ENCODE results near the gene ATG16L2. TPM values are rescaled to one million over a fixed set of nuclear protein-coding genes. Genes with fewer than 3 reads are reported as not detected.
A peak's percentile ranks its signal among the peaks of the same experiment; 100 is the strongest.

Gene ATG16L2
- total and polyA plus RNA-seq, 9 of the 15 experiments (the other 6 are each of a cell fraction or from before 2014, with no cell fraction given) = 0.18 to 11.2 (median 6.2) TPM

DNA sequence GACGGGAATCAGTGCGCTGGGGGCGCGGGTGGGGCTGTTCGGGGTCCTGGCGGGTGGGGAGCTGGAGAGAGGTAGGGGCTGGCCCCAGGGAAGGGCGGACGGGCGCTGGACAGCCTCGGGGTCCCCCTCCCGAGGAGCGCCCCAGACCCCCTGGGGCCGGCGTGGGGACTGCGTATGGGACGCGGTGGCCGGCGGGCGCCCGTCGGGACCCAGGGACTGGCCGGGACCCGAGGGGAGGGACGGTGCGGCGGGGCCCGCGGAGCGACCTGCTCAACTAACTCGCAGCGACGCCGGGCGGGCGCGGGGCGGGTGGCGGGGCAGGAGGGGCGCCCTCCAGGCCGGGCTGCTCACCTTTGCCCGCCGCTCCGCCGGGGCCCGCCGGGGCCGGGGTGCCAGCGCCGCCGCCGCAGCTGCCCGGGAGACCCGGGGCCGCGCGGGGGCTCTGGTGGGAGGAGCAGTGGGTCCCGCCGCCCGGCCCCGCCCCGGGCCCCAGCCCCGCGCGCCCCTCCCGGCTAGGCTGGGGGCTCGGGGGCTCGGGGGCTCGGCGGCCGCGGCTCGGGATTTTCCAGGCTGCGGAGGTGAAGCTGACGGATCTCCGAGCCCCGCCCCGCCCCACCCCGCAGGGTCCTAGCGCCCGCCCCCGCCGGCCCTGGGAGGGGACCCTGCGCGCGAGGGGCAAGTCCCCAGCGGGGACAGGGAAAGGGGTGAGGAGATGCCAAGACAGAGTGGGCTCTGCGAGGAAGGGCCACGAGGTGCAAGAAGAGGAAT is 32.7 kb upstream of the ATG16L2 start (continued):
- TF ChIP-seq, protein P1, sequence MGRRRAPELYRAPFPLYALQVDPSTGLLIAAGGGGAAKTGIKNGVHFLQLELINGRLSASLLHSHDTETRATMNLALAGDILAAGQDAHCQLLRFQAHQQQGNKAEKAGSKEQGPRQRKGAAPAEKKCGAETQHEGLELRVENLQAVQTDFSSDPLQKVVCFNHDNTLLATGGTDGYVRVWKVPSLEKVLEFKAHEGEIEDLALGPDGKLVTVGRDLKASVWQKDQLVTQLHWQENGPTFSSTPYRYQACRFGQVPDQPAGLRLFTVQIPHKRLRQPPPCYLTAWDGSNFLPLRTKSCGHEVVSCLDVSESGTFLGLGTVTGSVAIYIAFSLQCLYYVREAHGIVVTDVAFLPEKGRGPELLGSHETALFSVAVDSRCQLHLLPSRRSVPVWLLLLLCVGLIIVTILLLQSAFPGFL (CRISPR knock-in tag; IDR thresholded peaks at IDR 0.05) = no peak
- no peak for TF ChIP-seq ZNF583 (CRISPR knock-in tag; IDR thresholded peaks at IDR 0.05)
- TF ChIP-seq ZBTB7A (IDR thresholded peaks at IDR 0.05; ENCODE audit: borderline replicate concordance, control insufficient read depth, low read depth, low read length) = peak; percentile 75; the same call in 1 of the 2 replicates
- no peak for TF ChIP-seq ZBTB17 (CRISPR knock-in tag; IDR thresholded peaks at IDR 0.05)
- TF ChIP-seq, protein P2, sequence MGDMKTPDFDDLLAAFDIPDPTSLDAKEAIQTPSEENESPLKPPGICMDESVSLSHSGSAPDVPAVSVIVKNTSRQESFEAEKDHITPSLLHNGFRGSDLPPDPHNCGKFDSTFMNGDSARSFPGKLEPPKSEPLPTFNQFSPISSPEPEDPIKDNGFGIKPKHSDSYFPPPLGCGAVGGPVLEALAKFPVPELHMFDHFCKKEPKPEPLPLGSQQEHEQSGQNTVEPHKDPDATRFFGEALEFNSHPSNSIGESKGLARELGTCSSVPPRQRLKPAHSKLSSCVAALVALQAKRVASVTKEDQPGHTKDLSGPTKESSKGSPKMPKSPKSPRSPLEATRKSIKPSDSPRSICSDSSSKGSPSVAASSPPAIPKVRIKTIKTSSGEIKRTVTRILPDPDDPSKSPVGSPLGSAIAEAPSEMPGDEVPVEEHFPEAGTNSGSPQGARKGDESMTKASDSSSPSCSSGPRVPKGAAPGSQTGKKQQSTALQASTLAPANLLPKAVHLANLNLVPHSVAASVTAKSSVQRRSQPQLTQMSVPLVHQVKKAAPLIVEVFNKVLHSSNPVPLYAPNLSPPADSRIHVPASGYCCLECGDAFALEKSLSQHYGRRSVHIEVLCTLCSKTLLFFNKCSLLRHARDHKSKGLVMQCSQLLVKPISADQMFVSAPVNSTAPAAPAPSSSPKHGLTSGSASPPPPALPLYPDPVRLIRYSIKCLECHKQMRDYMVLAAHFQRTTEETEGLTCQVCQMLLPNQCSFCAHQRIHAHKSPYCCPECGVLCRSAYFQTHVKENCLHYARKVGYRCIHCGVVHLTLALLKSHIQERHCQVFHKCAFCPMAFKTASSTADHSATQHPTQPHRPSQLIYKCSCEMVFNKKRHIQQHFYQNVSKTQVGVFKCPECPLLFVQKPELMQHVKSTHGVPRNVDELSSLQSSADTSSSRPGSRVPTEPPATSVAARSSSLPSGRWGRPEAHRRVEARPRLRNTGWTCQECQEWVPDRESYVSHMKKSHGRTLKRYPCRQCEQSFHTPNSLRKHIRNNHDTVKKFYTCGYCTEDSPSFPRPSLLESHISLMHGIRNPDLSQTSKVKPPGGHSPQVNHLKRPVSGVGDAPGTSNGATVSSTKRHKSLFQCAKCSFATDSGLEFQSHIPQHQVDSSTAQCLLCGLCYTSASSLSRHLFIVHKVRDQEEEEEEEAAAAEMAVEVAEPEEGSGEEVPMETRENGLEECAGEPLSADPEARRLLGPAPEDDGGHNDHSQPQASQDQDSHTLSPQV (IDR thresholded peaks at IDR 0.05) = no peak
- no peak for TF ChIP-seq ZNF354B (CRISPR knock-in tag; IDR thresholded peaks at IDR 0.05)
- TF ChIP-seq BMI1 (IDR thresholded peaks at IDR 0.05; ENCODE audit: low read length) = no peak
- TF ChIP-seq, protein P3, sequence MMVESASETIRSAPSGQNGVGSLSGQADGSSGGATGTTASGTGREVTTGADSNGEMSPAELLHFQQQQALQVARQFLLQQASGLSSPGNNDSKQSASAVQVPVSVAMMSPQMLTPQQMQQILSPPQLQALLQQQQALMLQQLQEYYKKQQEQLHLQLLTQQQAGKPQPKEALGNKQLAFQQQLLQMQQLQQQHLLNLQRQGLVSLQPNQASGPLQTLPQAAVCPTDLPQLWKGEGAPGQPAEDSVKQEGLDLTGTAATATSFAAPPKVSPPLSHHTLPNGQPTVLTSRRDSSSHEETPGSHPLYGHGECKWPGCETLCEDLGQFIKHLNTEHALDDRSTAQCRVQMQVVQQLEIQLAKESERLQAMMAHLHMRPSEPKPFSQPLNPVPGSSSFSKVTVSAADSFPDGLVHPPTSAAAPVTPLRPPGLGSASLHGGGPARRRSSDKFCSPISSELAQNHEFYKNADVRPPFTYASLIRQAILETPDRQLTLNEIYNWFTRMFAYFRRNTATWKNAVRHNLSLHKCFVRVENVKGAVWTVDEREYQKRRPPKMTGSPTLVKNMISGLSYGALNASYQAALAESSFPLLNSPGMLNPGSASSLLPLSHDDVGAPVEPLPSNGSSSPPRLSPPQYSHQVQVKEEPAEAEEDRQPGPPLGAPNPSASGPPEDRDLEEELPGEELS (CRISPR knock-in tag; IDR thresholded peaks at IDR 0.05; ENCODE audit: borderline replicate concordance) = no peak
- TF ChIP-seq SETDB1 (IDR thresholded peaks at IDR 0.05; ENCODE audit: low read length) = no peak
- TF ChIP-seq, protein P4, sequence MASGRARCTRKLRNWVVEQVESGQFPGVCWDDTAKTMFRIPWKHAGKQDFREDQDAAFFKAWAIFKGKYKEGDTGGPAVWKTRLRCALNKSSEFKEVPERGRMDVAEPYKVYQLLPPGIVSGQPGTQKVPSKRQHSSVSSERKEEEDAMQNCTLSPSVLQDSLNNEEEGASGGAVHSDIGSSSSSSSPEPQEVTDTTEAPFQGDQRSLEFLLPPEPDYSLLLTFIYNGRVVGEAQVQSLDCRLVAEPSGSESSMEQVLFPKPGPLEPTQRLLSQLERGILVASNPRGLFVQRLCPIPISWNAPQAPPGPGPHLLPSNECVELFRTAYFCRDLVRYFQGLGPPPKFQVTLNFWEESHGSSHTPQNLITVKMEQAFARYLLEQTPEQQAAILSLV (tag; IDR thresholded peaks at IDR 0.05) = no peak
- no peak for TF ChIP-seq ZNF239 (CRISPR knock-in tag; IDR thresholded peaks at IDR 0.05)
- TF ChIP-seq, protein P5, sequence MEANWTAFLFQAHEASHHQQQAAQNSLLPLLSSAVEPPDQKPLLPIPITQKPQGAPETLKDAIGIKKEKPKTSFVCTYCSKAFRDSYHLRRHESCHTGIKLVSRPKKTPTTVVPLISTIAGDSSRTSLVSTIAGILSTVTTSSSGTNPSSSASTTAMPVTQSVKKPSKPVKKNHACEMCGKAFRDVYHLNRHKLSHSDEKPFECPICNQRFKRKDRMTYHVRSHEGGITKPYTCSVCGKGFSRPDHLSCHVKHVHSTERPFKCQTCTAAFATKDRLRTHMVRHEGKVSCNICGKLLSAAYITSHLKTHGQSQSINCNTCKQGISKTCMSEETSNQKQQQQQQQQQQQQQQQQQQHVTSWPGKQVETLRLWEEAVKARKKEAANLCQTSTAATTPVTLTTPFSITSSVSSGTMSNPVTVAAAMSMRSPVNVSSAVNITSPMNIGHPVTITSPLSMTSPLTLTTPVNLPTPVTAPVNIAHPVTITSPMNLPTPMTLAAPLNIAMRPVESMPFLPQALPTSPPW (CRISPR knock-in tag; IDR thresholded peaks at IDR 0.05) = peak; percentile 79
- no peak for TF ChIP-seq CBX3 (IDR thresholded peaks at IDR 0.05; ENCODE audit: borderline replicate concordance in 1 of 2, low read length in 2 of 2)
- no peak for TF ChIP-seq WHSC1 (IDR thresholded peaks at IDR 0.05; ENCODE audit: low read length)
- TF ChIP-seq SRSF1 (IDR thresholded peaks at IDR 0.05; ENCODE audit: low read depth, low read length) = no peak
- TF ChIP-seq MECOM (CRISPR knock-in tag; IDR thresholded peaks at IDR 0.05) = no peak
- 0 out of 2 replicates have a peak, but pooled peaks have one; percentile 17 for TF ChIP-seq RBFOX2 (IDR thresholded peaks at IDR 0.05; ENCODE audit: low read depth, low read length)

All from K562 (cell line).